Measurements from ENCODE around the gene HTR3C.

HTR3C gene

GRCh38 chr3:184096811-184097383, 44.0 kb downstream of the HTR3C start, which contains the start of gene HTR3E:
TSS of gene HTR3E (plus strand) at chr3:184097064. CDS start at chr3:184097530, 466 bp downstream.
- FAIRE-seq = no peak

GRCh38 chr3:184097556-184097955, 44.7 kb downstream of the HTR3C start:
- FAIRE-seq = no peak

- FAIRE-seq = no peak
These were observed 47.2 kb downstream of the HTR3C start for GRCh38 chr3:184099806-184100686.

Measured in islet of Langerhans (tissue), 1 donor.